Fibroblast of skin of right quadriceps (primary cell): ENCODE results near the gene SLC29A4.
"Not testable (repeated sequence)": the region's sequence is repeated elsewhere in the genome, so short reads cannot be mapped to it uniquely, and the experiment has no call there.

ENCODE experiments used
- DNase-seq: peaks from one replicate; pipeline ENCODE4 v3.0.0-alpha.2; 2013

Gene SLC29A4

DNA sequence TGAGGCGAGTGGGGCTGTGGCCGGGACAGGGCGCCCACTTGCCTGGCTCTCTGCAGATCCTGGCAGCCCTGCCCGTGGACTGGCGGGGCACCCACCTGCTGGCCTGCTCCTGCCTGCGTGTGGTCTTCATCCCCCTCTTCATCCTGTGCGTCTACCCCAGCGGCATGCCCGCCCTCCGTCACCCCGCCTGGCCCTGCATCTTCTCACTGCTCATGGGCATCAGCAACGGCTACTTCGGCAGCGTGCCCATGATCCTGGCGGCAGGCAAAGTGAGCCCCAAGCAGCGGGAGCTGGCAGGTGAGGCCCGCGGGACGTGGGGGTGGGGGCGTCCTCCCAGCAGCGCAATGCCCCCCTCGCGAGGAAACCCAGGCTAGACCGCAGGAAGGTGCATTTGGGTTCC, 17.6 kb downstream of the SLC29A4 start:
- DNase-seq: no peak

DNA sequence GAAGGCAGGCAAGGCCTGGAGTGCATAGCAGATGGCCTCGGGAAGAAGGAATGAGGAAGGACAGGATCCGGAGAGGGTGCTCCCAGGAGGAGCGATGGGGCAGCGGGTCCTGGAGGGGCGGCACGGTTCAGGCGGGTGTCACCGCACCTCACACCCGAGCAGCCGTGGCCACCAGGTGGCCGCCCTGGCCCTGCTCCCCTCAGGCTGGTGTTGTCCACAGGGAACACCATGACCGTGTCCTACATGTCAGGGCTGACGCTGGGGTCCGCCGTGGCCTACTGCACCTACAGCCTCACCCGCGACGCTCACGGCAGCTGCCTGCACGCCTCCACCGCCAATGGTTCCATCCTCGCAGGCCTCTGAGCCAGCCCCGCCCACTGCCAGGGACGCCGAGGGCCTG, 19.8 kb downstream of the SLC29A4 start:
- no peak for DNase-seq

DNA sequence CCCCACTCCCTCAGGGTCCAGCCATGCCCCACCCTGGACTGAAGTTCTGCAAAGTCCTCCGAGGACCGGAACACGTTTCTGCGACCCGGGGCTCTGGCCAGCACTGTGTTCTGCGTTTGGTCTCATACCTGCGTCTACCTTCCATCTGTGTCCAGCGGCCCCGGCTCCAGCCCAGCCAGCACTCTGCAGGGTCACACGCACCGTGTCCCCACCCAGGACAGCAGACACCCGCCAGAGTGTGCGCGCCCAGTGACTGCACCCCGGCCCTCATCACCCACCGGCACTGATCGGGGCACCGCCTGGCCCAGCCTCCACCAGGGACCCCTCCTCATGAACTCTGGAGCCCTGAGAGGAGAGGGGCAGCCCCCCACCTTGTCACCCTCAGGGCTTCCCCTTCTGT, 20.3 kb downstream of the SLC29A4 start:
- no peak for DNase-seq

DNA sequence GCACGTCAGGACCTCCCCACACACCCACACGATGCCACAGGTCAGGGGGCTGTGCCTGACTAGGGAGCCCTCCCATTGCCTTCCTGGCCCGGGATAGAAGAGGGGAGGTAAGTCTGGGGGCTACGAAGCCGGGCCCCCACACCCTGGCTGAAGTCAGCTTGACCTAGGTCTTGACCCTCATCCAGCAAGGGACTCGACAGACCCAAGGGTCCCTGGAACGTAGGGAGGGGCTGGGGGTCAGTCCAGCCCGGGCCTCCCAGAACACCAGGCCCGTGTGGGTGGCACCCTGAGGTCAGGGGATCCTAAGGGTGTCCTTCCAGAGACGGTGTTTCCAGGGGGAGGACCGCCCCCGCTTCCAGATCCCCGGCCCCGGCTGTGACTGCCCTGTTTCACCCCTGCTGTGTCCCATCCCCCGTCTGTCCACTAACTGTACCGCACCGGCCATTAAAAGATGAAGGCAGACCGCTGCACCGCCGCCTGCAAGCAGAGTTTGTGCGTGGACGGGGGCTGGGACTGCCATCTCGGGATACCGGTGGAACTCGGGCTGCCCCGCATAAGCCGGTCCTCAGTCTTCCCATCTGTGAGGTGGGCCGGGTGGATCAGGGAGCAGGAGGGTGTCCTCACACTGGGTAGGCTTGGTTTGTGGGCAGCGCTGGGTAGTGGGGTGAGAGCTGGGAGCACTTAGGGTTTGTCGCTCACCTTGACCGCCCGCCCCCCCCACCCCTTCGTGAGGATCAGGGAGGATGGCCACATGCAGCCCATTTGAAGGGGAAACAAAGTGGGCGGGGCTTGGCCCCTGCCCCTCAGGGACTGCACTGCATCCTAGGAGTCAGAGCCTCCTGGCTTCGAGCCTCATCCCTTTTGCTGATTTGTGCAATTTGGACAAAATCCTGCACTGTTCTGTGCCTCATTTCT, 21.1 kb downstream of the SLC29A4 start:
- no peak for DNase-seq

DNA sequence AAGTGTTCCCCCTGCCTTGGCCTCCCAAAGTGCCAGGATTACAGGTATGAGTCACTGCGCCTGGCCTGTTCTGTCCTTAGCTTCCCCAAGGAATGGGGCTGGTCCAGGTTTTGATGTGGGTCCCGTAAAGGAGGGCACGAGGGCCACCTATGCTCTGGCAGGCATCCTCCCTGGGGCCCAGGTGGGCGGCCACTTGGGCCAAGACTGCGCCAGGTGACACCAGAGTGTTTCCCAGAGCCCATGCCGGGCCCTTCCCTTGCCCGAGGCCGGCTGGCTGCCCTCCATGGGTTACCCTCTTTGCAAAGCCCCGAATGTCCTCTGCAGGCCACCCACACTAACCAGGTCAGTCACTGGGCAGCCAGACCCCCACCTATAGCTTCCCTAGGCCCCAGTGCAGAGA, 22.3 kb downstream of the SLC29A4 start:
- not testable (repeated sequence) for DNase-seq

DNA sequence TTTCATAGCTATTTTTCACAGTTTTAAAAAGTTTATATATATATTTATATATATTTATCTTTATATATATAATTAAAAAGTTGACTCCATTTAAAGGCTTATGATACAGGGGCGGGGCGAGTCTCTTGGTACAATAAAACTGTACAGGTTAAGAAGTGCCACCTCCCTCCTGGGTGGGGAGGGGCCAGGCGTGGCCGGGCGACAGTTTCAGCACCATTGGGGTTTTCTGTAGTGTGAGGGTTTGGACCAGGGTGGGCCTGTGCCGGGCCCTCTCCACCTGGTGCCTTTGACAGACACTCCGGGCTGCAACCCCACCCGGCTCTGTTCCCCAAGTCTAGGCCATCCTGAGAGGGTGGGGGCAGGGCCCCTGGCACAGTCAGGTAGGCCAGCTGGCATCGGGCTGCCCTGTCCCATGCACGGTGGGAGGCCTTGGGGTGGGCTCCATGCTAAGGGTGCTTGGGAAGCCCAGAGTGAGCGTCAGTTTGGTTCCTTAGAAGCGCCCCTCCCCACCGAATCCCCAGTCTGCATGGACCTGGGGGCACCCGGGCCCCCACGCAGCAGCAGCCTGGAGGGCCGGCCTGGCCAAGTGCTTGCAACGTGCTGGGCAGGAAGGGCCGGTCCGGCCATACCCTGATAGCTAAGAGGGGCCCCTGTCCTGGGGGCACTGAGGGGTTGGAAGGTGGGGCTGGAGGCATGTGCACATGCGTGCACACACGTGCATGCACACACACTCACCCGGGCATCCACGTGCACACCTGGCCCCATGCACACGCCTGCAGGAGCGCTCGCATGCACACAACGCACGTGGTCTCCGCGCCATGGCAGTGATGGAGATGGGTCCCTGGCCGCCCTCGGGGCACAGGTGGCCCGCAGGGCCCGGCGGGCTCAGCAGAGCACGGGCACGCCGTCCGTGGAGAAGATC, 24.7 kb downstream of the SLC29A4 start:
- not testable (repeated sequence) for DNase-seq

DNA sequence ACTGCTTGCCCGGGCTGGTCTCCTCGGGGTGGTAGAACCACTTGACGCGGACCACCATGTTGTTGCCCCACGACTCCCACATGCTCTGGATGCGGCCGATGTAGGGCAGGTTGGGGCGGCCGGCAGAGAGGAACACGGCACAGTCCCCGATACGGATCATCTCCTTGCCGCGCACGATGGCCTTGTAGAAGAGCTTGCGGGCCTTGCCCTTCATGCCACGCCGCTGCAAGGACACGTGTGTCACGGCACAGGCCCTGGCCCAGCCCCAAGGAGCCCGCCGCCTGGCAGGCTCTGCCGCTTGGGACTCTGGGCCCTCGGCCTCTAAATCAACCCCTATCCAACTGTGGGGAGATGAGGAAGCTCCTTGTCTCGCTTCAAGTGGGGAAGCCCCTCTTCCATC, 26.4 kb downstream of the SLC29A4 start:
- DNase-seq: no peak

DNA sequence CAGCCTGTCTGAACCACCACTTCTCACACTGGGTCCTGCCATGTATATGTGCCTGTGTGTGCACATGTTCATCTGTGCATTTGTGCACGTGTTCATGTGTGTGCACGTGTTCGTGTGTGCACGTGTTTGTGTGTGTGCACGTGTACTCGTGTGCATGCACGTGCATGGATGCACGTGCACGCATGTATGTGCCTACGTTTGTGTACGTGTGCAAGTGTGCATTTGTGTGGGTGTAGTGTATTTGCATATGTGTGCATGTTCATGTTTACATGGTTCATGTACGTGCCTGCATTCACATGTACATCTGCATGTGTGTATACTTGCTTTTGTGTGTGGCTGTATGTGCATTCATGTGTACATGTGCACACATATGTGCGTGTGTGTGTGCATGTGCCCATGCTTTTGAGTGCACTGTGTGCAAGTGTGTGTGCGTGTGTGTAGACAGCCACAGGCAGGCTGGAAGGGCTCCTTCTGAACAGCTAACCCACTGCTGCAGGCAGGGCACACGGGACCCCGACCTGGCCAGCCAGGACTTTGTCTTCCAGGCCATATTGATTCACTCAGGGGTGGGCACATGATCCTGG, 28.2 kb downstream of the SLC29A4 start:
- no peak for DNase-seq

DNA sequence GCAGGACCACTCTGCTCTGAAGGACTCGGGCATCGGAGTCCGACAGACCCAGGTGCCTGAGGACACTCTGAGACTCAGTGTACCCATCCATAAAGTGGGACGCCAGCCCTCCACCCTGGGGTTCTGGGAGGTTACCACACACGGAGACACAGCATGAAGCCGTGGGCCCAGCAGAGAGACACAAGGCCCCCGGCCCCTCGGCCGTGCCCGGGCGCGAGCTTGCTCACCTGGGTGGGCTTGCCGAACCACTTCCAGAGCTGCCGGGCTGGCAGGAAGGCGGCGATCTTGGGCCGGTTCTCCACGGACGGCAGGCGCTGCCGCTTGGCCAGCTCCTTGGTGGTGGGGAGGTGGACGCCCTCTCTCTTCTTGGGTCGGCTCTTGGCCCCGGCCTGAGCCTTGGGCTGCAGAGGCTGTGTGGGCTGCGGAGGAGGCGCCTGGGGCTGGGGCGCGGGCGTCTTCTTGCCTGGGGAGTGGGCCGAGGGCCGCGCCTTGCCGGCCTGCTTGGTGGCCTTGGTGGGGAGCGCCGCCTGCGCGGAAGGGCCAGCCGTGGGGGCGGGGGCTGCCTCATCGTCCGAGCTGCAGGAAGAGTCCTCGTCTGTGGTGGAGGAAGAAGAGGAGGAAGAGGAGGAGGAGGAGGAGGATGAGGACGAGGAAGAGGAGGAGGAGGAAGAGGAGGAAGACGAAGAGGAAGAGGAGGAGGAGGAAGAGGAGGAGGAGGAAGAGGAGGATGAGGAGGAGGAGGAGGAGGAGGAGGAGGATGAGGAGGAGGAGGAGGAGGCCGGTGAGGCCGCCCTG, 29.7 kb downstream of the SLC29A4 start:
- not testable (repeated sequence) for DNase-seq

DNA sequence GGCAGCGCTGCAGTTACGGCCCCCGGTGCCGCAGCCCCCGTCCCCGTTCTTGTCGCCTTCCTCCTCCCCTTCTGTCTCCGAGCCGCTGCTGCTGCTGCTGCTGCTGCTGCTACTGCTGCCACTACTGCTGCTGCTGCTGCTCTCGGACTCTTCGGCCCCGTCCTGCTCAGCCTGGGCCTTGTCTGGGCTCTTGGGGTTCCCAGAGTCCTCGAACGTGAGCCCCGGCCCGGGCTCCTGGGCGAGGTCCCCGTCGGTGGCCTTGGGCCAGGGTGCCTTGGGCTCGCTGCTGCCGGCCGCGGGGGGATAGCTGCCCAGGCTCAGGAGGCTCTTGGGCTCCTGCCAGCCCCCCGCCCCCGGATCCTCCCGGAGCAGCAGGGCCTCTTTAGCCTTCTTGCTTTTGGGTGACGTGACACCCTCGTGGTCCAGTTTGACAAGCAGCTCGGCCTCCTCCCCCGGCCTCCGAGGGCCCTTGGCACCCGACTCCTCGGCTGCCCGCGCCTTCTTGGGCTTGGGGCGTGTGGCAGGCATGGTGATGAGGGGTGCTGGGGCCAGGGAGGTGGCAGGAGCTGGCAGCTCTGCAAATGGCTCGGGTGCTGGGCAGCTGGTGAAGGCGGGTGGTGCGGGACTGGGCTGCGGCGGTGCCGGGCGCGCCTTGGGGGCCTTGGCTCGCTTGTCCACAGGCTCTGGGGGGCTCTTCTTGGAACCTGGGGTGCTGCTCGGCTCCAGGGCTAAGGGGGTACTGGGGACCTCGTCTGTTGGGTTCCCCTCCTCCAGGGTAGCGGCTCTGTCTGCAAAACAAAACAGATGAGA, 30.5 kb downstream of the SLC29A4 start:
- DNase-seq: not testable (repeated sequence)

DNA sequence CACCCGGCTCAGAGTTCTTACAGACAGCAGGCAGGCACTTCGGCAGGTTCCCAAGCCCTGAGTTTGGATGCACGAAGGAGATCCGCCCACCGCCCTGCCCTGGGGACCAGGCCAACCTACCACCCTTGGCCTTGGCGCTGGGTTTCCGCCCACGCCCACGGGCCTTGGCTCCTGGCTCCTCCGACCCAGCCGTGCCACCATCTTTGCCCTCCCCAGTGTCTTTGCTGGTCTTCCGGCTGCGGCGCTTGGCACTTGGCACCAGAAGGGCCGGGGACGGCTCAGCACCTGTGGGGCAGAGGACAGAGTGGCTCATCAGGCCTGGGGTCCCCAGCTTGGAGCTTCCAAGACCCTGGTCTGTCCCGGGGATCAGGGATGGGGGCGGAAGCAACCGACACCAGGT, 32.1 kb downstream of the SLC29A4 start:
- no peak for DNase-seq

DNA sequence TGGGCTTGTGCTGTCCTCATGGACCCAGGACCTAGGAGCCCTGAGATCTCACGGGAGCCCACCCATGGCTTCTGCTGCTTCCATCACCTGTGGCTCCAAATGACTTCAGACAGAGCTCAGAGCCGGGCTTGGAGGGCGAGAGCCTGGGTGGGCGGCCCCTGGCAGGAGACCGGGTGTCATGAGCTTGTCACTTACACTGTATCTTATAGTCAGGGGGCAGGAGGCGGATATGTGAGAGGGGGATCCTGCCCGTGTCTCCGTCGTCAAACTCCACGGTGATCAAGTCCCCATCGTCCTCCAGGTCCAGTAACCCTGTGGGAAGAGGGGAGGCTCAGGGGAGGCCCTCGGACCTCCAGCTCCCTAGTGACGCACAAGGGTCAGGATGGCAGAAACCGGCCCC, 33.0 kb downstream of the SLC29A4 start:
- DNase-seq: no peak

DNA sequence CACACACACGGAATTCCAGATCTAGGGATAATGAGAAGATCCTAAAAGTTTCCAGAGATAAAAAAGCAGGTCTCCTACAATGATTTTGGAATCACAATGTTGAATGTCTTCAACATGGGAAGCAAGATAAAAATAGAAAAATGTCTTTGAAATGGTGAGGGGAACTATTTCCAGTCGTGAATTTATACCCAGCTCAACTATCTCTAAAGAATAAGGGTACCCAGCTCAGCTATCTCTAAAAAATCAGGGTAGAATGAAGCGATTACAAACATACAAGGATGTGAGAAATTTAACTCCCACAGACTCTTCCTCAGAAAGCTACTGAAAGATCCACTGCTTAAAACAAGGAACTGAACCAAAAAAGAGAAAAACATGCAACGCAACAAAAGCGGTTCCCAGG, 35.9 kb downstream of the SLC29A4 start:
- not testable (repeated sequence) for DNase-seq

DNA sequence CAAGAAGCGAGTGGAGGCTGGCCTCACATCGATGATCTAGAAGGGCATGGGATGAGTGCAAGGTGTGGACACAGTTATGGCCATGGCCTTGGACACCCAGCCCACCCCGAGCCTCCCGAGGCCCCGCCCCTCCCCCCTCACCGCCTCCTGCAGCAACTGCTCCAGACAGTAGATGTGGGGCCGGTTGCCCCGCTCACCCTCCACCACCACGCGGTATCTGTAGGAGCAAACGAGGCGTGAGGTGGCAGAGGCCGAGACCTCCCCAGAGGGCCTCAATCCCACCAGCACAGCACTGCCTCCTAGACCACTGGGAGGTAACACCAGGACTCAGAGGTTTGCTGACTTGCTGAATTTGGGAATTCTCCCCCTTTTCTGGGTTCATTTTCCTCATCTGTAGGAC, 37.6 kb downstream of the SLC29A4 start:
- DNase-seq: no peak

DNA sequence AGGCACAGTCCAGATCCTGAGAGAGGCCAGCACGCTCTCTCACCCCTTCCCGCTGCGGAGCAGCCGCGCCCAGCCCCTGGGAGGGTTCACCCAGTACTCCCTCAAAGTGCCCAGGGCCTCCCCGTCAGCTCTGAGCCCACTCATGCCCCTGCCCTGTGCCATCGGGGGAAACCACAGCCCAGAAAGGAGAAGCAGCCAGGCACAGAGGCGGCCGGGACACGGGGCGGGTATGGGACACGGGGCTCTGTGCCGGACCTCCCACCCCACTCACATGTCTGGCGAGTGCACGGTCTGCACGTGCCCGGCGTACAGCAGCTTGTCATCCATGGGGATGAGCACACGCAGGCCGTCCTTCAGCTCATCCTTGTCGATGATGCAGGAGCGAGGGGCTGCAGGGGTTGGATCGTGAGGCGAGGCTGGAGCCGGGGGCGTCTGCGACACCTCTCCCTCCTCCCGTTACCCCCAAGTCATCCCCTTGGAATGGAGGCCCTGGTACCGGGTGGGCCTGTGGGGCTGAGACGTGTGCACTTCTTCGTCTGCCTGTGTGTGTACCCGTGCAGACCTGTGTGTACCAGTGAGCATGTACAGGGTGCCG, 38.2 kb downstream of the SLC29A4 start:
- DNase-seq: no peak

DNA sequence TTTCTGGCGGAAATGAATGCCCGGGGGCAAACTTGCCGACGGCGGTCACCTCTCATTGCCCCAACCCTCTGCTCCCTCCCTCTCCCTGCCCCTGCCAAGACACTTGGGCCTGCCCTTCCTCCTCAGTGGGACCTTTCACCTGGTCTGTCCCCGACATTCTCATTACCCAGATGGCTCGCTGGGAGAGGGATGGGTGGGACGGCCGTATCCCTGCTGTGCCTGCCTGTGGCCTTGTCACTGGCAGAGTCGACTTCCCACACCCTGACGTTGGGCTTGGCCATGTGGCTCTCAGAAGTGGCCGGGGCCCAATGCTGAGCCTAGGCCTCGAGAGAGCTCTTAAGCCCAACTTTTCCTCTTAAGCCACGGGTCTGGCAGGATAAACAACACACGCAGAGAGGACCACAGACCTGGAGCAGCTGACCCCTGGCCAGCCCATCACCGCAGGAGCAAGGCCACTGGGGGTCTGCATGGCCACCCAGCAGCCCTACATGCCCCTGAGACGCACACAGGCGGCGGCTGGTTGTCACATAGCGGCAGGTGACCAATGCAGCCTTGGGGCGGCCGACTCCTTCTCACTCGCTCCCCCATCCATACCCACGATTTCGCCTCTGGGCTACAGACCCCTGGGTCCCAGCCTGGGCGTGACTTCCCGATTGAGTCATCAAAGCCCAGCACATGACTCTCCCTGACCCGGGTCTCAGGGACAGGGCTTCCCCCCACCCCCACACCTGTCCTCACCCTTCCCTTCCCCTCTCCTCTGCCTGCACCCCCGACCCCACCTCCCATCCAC, 40.1 kb downstream of the SLC29A4 start:
- DNase-seq: no peak

DNA sequence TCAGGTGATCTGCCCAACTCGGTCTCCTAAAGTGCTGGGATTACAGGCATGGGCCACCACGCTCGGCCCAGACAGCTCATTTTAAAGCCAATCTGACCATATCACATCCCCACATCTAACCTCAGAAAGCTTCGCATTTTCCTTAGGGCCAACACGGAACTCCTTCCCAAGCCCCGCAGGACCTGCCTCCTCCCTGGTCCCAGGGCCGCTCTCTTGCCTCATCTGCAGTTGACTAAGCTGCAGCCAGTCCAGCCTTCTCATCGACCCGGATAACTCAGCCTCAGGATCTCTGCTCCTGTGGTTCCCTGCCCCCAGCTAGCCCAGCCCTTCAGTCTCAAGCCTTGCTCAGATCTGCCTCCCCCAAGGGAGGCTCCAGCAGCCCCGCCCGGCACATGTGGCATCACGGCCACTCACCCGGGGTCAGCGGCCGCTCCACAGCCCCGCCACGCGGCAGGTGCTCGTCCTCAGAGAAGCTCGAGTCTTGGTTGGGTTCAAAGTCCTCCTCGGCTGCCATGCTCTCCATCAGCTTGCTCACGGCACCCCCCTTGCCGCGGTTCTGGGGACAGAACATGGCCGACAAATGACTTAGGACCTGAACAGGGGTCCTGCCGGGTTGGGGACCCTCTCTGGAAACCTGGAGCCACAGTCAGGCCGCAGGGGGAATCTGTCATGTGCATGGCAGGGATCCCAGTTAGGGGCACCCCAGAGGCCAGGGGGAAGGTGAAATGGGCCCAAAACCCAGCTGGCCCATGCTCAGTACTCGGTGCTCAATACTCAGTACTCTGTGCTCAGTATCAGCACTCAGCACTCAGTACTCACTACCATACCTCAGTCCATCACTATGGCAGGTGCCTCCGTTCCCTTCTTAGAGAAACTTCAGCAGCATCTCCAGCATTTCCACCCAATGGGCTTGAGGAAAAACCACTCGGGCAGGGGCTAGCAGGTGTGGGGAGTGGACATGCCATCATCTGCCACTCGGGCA, 41.3 kb downstream of the SLC29A4 start:
- DNase-seq: not testable (repeated sequence)

DNA sequence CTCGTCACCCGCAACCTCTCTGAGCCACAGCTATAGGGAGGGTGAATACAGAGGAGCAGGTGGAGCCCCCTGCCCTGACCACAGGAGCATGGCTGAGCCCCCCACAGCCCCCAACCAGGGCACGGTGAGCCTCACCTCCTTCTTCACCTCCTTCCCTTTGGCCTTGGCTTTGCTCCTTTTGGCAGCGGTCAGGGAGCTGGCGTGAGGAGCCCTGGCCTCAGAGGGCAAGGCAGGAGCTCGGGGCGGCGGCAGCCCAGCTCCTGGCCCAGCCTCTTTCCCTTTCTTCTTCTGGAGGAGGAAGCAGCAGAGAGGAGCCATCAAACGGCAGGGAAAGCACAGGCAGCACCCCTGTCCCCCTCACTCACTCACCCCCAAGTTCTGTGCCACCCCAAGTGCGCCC, 42.2 kb downstream of the SLC29A4 start:
- no peak for DNase-seq

DNA sequence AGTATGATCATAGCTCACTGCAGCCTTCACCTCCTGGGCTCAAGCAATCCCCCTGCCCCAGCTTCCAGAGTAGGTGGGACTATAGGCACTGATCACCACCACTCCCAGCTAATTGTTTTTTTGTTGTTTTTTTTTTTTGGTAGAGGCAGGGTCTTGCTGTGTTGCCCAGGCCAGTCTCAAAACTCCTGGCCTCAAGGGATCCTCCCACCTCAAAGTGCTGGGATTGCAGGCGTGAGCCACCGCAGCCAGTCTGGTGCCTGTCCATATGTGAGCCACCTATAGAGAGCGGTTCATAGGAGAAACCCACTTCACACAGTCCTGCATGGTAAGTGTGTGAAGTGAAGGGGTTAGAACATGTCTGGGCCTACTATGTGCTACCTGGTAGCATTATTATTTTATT, 47.5 kb downstream of the SLC29A4 start:
- DNase-seq: no peak
